HL-60 (cell line): ENCODE data around the gene FOXN1.

Source experiments
- CTCF ChIP-seq: IDR thresholded peaks from one replicate; pipeline ENCODE4 v1.5.1; 2011; ENCODE audit warnings: low read length, control low read depth, inconsistent platforms; ENCODE audit not compliant: insufficient read depth
- GABPA ChIP-seq: IDR thresholded peaks from 2 replicates; pipeline ENCODE4 v1.6.1; 2012; ENCODE audit warnings: low read depth
- POLR2AphosphoS5 ChIP-seq: IDR thresholded peaks from 2 replicates; pipeline ENCODE4 v1.6.1; 2012; ENCODE audit warnings: low read depth
- REST ChIP-seq: IDR thresholded peaks from 2 replicates; pipeline ENCODE4 v1.6.1; 2012; ENCODE audit warnings: low read depth; ENCODE audit not compliant: insufficient replicate concordance
- SPI1 ChIP-seq: IDR thresholded peaks from 2 replicates; pipeline ENCODE4 v1.6.1; 2012; ENCODE audit warnings: low read depth, mild to moderate bottlenecking, borderline replicate concordance

GRCh38 chr17:28580959-28581358 lies 74.8 kb downstream of the FOXN1 start:
- TF ChIP-seq CTCF (no peak), GABPA (no peak), POLR2AphosphoS5 (no peak), REST (no peak), SPI1 (no peak)
